ENCODE data around the gene LOXL1. TPM values are rescaled to one million over a fixed set of nuclear protein-coding genes. Genes with fewer than 3 reads are reported as not detected.
A peak's percentile ranks its signal among the peaks of the same experiment; 100 is the strongest.
"Not testable (repeated sequence)": the region's sequence is repeated elsewhere in the genome, so short reads cannot be mapped to it uniquely, and the experiment has no call there.

Gene LOXL1
- total RNA-seq, 1 donor from 2014 or later = 7.8 TPM

GRCh38 chr15:73937296-73937695 is 11.0 kb downstream of the LOXL1 start:
- Histone ChIP-seq H3K9me3 (ENCODE audit: control insufficient read depth in 3 of 3, low read length in 3 of 3) (no peaks in the 10 kb centered on the region), H3K36me3 (ENCODE audit: control insufficient read depth in 3 of 3, insufficient read depth in 3 of 3, low read length in 3 of 3) (no peaks in the 10 kb centered on the region), H3K4me1 (ENCODE audit: control insufficient read depth in 3 of 3, insufficient read depth in 3 of 3, low read length in 3 of 3) (peaks cover 15 to 31% (median 18%) of the 10 kb centered on the region in 3 donors), H3K4me3 (ENCODE audit: low read length in 3 of 3) (no peak overlapping the region), H3K27me3 (ENCODE audit: control insufficient read depth in 3 of 3, insufficient read depth in 3 of 3, low read length in 3 of 3) (no peaks in the 10 kb centered on the region), H3K9ac (ENCODE audit: low read depth in 1 of 3, low read length in 3 of 3) (no peak overlapping the region), H3K27ac (ENCODE audit: low read depth, low read length) (no peak overlapping the region)

GRCh38 chr15:73937726-73938125 is 11.5 kb downstream of the LOXL1 start:
- no peak overlapping the region for H3K27ac ChIP-seq (ENCODE audit: low read depth, low read length)
- H3K4me1 ChIP-seq (ENCODE audit: control insufficient read depth in 3 of 3, insufficient read depth in 3 of 3, low read length in 3 of 3) = peaks cover 15 to 33% (median 18%) of the 10 kb centered on the region in 3 donors
- H3K9ac ChIP-seq (ENCODE audit: low read depth in 1 of 3, low read length in 3 of 3) = no peak overlapping the region
- H3K36me3 ChIP-seq (ENCODE audit: control insufficient read depth in 3 of 3, insufficient read depth in 3 of 3, low read length in 3 of 3) = no peaks in the 10 kb centered on the region
- no peaks in the 10 kb centered on the region for H3K27me3 ChIP-seq (ENCODE audit: control insufficient read depth in 3 of 3, insufficient read depth in 3 of 3, low read length in 3 of 3)
- no peaks in the 10 kb centered on the region for H3K9me3 ChIP-seq (ENCODE audit: control insufficient read depth in 3 of 3, low read length in 3 of 3)
- H3K4me3 ChIP-seq (ENCODE audit: low read length in 3 of 3) = no peak overlapping the region

GRCh38 chr15:73938516-73938915 is 12.3 kb downstream of the LOXL1 start:
- not testable (repeated sequence) for H3K27ac ChIP-seq (ENCODE audit: low read depth, low read length); H3K27me3 ChIP-seq (ENCODE audit: control insufficient read depth in 3 of 3, insufficient read depth in 3 of 3, low read length in 3 of 3); H3K4me3 ChIP-seq (ENCODE audit: low read length in 3 of 3); H3K9me3 ChIP-seq (ENCODE audit: control insufficient read depth in 3 of 3, low read length in 3 of 3); H3K9ac ChIP-seq (ENCODE audit: low read depth in 1 of 3, low read length in 3 of 3); H3K36me3 ChIP-seq (ENCODE audit: control insufficient read depth in 3 of 3, insufficient read depth in 3 of 3, low read length in 3 of 3)
- H3K4me1 ChIP-seq (ENCODE audit: control insufficient read depth in 3 of 3, insufficient read depth in 3 of 3, low read length in 3 of 3) = peaks cover 15 to 33% (median 18%) of the 10 kb centered on the region in 3 donors

DNA sequence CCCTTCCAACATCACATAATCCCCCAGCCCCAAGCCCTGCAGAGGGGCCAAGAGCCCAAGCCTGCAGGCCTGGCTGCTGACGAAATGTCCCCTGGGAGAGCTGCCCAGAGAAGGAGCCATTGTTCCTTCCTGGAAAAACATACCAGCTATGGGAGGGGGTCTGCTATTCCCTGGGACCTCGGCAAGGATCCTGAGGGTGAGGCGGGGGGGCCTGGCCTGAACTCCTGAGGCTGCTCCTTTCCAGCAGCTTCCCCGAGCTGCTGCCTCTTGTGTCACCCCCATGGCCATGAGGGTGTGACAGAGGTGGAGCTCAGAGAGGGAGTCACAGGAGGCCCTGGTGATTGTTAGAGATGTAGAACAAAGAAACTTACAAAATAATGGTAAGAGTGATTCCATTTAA is 12.9 kb downstream of the LOXL1 start:
- Histone ChIP-seq H3K4me1 (ENCODE audit: control insufficient read depth in 3 of 3, insufficient read depth in 3 of 3, low read length in 3 of 3) (peaks cover 15 to 33% (median 18%) of the 10 kb centered on the region in 3 donors), H3K4me3 (ENCODE audit: low read length in 3 of 3) (no peak overlapping the region), H3K27ac (ENCODE audit: low read depth, low read length) (no peak overlapping the region), H3K27me3 (ENCODE audit: control insufficient read depth in 3 of 3, insufficient read depth in 3 of 3, low read length in 3 of 3) (no peaks in the 10 kb centered on the region), H3K9me3 (ENCODE audit: control insufficient read depth in 3 of 3, low read length in 3 of 3) (no peaks in the 10 kb centered on the region), H3K9ac (ENCODE audit: low read depth in 1 of 3, low read length in 3 of 3) (no peak overlapping the region), H3K36me3 (ENCODE audit: control insufficient read depth in 3 of 3, insufficient read depth in 3 of 3, low read length in 3 of 3) (no peaks in the 10 kb centered on the region)

- H3K4me3 ChIP-seq (ENCODE audit: low read length in 3 of 3) = no peak overlapping the region
- H3K36me3 ChIP-seq (ENCODE audit: control insufficient read depth in 3 of 3, insufficient read depth in 3 of 3, low read length in 3 of 3) = peaks cover 0 to 2% (median 0%) of the 10 kb centered on the region in 3 donors
- H3K27ac ChIP-seq (ENCODE audit: low read depth, low read length) = peak overlapping the region; percentile 45
- H3K4me1 ChIP-seq (ENCODE audit: control insufficient read depth in 3 of 3, insufficient read depth in 3 of 3, low read length in 3 of 3) = peaks cover 15 to 30% (median 18%) of the 10 kb centered on the region in 3 donors
- no peaks in the 10 kb centered on the region for H3K9me3 ChIP-seq (ENCODE audit: control insufficient read depth in 3 of 3, low read length in 3 of 3)
- H3K27me3 ChIP-seq (ENCODE audit: control insufficient read depth in 3 of 3, insufficient read depth in 3 of 3, low read length in 3 of 3) = no peaks in the 10 kb centered on the region
- peak overlapping the region in 2 of 3 donors; percentile 14 to 25 for H3K9ac ChIP-seq (ENCODE audit: low read depth in 1 of 3, low read length in 3 of 3)
Observed at GRCh38 chr15:73940061-73940981, 14.1 kb downstream of the LOXL1 start.

DNA sequence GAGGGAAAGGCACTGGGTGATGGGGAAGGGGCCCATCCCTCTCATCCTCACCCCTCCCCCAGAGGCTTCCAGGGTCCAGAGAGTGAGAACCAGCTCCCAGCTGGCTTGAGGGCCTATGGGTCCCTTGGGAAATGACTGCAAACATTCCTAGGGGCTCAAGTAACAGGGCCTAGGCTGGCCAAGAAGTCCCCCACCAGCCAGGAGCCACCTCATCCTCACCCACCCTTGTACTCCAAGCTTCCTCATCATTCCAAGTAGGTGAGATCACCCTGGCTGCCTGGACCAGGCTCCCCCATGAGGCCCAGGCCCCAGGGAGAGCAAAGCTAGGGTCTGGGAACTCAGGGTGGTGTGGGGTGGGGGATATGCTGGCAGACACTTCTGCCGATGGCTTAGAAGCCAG is 14.8 kb downstream of the LOXL1 start:
- H3K9ac ChIP-seq (ENCODE audit: low read depth in 1 of 3, low read length in 3 of 3) = peak overlapping the region in 2 of 3 donors; percentile 14 to 45
- H3K27me3 ChIP-seq (ENCODE audit: control insufficient read depth in 3 of 3, insufficient read depth in 3 of 3, low read length in 3 of 3) = no peaks in the 10 kb centered on the region
- H3K4me3 ChIP-seq (ENCODE audit: low read length in 3 of 3) = no peak overlapping the region
- peaks cover 12 to 24% (median 13%) of the 10 kb centered on the region in 3 donors for H3K4me1 ChIP-seq (ENCODE audit: control insufficient read depth in 3 of 3, insufficient read depth in 3 of 3, low read length in 3 of 3)
- peak overlapping the region; percentile 45 for H3K27ac ChIP-seq (ENCODE audit: low read depth, low read length)
- H3K36me3 ChIP-seq (ENCODE audit: control insufficient read depth in 3 of 3, insufficient read depth in 3 of 3, low read length in 3 of 3) = peaks cover 0 to 2% (median 0%) of the 10 kb centered on the region in 3 donors
- H3K9me3 ChIP-seq (ENCODE audit: control insufficient read depth in 3 of 3, low read length in 3 of 3) = no peaks in the 10 kb centered on the region

GRCh38 chr15:73941449-73941848 is 15.2 kb downstream of the LOXL1 start:
- Histone ChIP-seq H3K4me1 (ENCODE audit: control insufficient read depth in 3 of 3, insufficient read depth in 3 of 3, low read length in 3 of 3) (peaks cover 8 to 21% (median 10%) of the 10 kb centered on the region in 3 donors), H3K4me3 (ENCODE audit: low read length in 3 of 3) (no peak overlapping the region), H3K36me3 (ENCODE audit: control insufficient read depth in 3 of 3, insufficient read depth in 3 of 3, low read length in 3 of 3) (peaks cover 0 to 2% (median 0%) of the 10 kb centered on the region in 3 donors), H3K27me3 (ENCODE audit: control insufficient read depth in 3 of 3, insufficient read depth in 3 of 3, low read length in 3 of 3) (no peaks in the 10 kb centered on the region), H3K27ac (ENCODE audit: low read depth, low read length) (peak overlapping the region; percentile 12), H3K9ac (ENCODE audit: low read depth in 1 of 3, low read length in 3 of 3) (peak overlapping the region in 1 of 3 donors; percentile 45), H3K9me3 (ENCODE audit: control insufficient read depth in 3 of 3, low read length in 3 of 3) (no peaks in the 10 kb centered on the region)

DNA sequence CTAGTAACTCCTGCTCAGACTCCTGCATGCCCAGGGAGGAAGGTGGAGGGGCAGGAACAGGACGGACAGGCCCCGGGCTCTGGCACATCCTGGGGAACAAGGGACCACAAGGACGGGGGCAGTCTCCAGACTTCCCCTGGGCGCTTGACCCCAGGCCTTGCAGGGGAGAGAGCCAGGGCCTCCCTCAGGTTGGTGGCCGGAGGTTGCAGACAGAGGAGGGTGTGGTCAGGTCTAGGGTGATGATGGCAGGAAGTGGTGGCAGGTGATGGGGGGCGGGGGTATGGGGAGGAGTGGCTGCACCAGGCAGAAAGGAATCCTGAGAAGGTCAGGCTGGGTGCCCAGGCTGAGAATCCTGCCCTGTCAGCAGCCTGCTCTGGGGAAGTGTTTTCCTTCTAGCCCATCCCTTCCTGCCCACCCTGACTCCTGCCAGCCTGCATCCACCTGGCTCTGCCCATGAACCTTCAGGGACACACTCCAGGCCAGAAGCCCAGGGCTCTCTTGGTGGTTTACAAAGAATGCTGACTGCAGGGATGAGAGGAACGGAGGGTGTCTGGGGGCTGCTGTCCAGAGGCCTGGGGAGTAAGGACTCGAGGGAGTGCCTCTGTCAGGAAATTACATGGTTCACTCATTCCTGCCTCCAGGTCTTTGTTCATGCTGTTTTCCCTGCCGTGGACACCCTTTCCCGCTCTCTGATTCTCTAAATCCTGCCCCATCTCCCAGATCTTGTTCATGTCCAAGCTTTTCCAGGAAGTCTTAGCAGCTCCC is 15.8 kb downstream of the LOXL1 start:
- Histone ChIP-seq H3K27ac (ENCODE audit: low read depth, low read length) (peak overlapping the region; percentile 19), H3K9me3 (ENCODE audit: control insufficient read depth in 3 of 3, low read length in 3 of 3) (no peaks in the 10 kb centered on the region), H3K4me1 (ENCODE audit: control insufficient read depth in 3 of 3, insufficient read depth in 3 of 3, low read length in 3 of 3) (peaks cover 4 to 19% (median 10%) of the 10 kb centered on the region in 3 donors), H3K27me3 (ENCODE audit: control insufficient read depth in 3 of 3, insufficient read depth in 3 of 3, low read length in 3 of 3) (no peaks in the 10 kb centered on the region), H3K36me3 (ENCODE audit: control insufficient read depth in 3 of 3, insufficient read depth in 3 of 3, low read length in 3 of 3) (peaks cover 0 to 5% (median 0%) of the 10 kb centered on the region in 3 donors), H3K9ac (ENCODE audit: low read depth in 1 of 3, low read length in 3 of 3) (no peak overlapping the region), H3K4me3 (ENCODE audit: low read length in 3 of 3) (no peak overlapping the region)

GRCh38 chr15:73942751-73943270 is 16.5 kb downstream of the LOXL1 start:
- Histone ChIP-seq H3K9me3 (ENCODE audit: control insufficient read depth in 3 of 3, low read length in 3 of 3) (no peaks in the 10 kb centered on the region), H3K27ac (ENCODE audit: low read depth, low read length) (no peak overlapping the region), H3K27me3 (ENCODE audit: control insufficient read depth in 3 of 3, insufficient read depth in 3 of 3, low read length in 3 of 3) (no peaks in the 10 kb centered on the region), H3K9ac (ENCODE audit: low read depth in 1 of 3, low read length in 3 of 3) (no peak overlapping the region), H3K36me3 (ENCODE audit: control insufficient read depth in 3 of 3, insufficient read depth in 3 of 3, low read length in 3 of 3) (peaks cover 2 to 9% (median 5%) of the 10 kb centered on the region in 3 donors), H3K4me3 (ENCODE audit: low read length in 3 of 3) (no peak overlapping the region), H3K4me1 (ENCODE audit: control insufficient read depth in 3 of 3, insufficient read depth in 3 of 3, low read length in 3 of 3) (peaks cover 4 to 19% (median 10%) of the 10 kb centered on the region in 3 donors)

Data from skeletal muscle tissue (tissue), 4 donors.